HG02943 (cell line): ENCODE data around the gene RPP25.

Experiments used
- ATAC-seq: cut with Tn5 transposase; IDR thresholded peaks from one replicate; pipeline ENCODE4 v1.9.1; 2021; ENCODE audit warnings: mild to moderate bottlenecking, low read depth, moderate library complexity; ENCODE audit not compliant: unreplicated experiment

The RPP25 gene, protein sequence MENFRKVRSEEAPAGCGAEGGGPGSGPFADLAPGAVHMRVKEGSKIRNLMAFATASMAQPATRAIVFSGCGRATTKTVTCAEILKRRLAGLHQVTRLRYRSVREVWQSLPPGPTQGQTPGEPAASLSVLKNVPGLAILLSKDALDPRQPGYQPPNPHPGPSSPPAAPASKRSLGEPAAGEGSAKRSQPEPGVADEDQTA

DNA sequence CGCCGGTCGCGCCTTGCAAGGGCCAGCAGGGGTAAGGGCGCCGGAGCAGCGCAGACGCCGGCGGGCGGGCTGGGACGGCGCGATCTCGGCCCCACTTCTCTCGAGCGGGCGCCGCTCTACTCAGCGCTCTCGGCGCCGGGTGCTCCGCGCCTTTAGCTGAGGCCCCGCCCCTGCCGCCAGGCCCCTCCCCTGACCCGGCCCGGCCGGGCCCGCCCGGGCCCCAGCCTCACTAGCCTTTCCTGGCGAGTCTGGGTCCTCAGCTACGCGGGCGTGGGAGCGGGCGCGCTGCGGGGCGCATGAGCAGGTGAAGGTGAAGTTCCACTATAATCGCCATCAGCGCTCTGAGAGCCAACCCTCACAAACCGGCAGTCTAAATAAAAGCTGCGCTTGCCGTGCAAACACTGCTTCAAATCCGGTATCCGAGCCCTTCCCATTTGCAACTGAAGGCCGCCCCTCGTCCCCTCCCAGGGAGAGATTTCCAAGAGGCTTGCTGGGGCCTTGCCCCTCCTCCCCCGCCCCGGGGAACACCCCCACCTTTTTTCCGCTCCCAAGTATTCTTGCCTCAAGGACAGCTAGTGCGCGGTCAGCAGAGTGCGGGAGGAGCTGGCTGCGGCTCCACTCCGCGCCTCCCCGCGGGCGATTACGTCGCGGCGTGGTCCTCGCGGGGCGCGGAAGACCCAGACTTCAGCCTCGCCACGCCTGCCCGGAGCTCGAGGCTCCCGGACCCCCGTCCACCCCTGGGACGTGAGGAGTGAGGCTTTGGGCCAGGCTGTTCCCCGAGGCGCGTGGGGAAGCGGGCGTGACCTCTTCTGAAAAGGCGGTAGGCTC, at the start of gene RPP25:
TSS of gene RPP25 (minus strand) at position 125 of the 828 bp plus-strand sequence. CDS start 189 bp downstream, outside the sequence.
- no peak for ATAC-seq

DNA sequence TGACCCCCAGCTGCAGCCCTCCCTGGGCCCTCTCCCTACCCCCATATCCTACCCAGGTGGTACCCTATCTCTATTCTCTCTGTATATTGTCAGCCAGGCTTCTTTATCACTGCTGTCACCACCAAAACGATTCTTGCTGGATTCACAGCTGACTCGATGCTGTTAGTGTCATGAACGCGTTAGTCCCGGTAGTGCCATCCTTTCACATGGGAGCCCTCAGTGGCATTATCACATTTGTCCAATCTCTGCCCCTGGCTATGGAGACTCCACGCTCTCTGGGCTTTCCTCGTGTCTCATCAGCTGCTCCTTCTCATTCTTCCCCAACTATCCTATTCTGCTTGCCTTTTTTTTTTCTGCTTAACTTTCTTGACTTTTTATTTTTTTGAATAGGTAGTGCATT, 45.8 kb upstream of the RPP25 start:
- no peak for ATAC-seq

DNA sequence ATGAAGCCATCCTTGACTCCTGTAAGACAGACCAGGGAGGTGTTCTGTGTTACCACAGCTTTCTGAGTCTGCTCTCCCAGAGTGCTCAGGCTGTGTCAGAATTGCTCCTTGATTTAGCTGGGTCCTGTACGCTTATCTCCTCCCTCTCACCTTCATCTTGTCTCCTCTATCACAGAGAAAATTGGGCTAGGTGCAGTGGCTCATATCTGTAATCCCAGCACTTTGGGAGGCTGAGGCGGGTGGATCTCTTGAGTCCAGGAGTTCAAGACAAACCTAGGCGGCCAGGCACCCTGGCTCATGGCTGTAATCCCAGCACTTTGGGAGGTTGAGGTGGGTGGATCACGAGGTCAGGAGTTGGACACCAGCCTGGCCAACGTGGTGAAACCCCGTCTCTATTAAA, 44.7 kb upstream of the RPP25 start:
- no peak for ATAC-seq

DNA sequence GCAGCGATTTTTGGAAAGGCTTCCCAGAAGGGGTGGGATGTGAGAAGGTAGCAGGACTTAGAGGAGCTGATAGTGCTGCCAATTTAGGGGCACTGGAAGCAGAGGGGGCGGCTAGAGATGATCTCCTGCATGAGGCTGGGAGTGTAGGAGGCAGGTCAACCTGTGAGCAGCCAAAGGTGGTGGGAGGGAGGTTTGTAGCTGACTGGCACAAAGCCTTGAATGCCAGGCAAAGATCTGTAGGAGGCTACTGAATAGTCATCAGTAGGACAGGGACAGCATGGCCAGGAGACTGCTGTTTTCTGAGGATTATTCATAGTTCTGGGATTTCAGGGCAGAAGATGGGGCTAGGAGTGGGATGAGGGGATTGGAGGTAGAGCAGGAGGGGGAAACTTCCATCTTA, 41.0 kb upstream of the RPP25 start:
- no peak for ATAC-seq

DNA sequence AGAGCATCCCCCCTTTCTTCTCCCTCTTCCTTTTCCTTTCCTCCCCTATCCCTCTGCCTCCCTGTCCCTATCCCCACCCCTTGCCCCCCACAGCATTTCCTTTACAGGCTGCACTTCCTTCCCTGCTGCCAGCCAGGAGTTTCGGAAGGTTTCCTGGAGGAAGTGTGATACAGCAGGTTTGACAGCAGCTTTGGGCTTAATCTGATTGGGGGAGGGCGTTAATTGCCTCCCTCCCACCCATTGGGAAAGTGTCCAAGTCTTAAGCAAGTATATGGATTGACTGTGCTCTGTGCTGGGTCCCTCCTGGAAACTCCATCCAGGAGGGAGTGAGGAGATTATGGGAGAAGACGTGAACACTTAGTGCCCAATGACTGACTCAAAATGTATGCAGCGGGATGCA, 40.6 kb upstream of the RPP25 start:
- ATAC-seq = no peak

DNA sequence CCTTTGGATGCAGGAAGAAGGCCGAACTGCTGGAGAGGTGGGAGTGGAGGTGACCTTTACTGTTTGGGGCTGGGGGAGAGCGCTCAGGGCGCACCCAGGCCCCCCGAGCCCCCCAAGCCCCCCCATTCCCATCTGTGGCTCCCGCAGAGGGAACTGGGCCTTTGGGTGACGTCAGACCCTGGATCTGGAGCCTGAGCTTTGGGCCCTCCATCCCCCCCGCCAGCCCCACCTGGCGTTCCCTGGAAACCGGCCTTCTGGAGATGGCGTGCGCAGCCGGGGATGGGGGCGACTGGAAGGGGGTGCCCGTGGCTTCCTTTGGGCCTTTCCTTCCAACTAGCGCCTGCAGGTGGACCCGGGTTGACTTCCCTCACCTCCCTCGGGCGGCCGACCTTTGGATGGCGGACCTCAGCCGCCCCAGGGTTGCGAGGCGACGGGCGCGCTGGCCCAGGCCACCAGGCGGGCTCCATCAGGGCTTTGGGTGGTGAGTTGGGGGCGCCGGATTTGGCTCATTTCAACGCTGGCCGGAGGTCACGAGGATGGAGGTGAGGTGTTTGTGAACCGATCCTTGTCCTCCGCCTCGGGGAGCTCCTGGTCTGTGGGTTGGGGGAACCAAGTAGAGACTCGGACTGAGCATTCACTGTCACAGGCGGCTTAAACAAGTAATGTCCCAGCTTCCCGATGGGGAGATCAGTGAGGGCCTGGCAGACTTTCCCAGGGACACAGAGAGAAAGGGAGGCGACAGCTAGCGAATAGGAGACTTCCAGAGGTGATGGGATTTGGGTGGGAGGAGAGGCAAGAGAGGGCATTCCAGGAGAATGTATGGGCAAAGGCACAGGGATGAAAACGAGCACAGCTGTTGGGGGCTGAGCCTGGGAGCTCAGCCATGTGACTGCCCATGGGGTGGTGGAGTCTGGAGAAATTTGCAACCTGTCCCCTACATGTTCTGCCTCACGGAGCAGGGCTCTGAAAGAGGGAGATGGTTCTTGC, 39.5 kb upstream of the RPP25 start:
- no peak for ATAC-seq

DNA sequence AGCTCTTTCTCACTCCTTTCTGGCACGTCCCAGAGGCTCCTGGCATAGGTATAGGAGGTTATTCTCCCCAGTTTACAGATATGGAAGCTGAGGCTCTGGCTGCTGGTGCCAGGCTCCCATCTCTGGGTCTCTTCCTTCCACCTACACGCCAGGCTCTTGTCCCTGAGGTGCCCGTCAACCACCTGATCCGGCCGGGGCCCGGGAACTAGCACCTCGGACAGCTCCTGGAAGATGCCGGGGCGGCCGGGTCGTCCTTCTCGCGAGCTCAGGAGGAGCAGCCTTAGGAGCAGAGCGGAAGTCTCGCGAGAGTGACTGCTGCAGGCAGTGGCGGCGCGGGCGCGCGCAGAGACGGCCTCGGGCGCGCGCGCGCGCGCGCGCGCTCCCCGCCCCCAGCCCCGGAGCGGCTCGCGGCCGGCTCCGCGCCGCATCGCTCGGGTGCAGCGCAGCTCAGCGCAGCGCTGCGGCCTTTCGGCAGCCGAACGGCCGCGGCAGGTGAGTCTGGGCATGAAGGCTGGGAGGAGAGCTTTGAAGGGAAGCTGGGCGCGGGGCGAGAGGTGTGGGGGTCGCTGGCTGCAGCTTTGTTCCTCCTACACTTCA, 38.7 kb upstream of the RPP25 start, which contains the start of gene SCAMP5:
TSS of gene SCAMP5 (plus strand) at position 382 of the 597 bp plus-strand sequence. CDS start 16,277 bp downstream, outside the sequence.
- ATAC-seq = no peak

DNA sequence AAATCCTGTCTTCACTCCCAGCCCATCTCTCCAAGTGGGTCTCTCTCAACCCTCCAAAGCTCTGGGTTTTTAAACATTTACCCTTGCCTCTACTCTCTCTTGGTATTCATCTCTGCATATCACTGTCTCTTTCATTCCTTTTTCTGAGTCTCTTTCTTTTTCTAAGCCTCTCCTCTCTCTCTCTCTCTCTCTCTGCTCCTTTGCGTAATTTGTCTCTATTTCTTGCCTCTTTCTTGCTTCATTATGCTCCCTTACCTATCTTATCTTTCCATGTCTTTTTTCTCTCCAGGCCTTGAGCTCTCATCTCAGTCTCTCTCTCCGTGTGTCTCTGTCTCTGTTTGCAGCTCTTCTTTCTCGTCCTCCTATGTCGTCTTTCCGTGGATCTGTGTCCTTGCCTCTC, 38.1 kb upstream of the RPP25 start:
- ATAC-seq = no peak

DNA sequence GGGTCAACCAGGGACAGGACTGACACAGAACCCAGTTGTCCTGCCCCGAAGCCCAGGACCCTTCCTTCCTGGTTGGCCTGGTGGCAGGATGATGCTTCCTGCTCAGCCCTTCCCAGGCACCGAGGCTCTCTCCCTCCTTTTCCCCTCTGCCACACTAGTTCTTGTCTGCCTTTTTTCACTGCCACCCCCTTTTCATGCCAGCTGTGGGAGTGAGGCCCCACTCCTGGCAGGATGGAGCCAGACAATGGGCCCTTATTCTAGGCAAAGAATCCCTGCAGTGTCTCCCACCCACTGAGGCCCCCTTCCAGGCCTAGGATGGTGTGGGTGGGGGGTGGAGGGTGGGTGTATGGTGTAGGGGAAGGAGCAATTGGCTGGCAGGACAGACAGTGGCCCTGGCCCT, 37.7 kb upstream of the RPP25 start:
- no peak for ATAC-seq

DNA sequence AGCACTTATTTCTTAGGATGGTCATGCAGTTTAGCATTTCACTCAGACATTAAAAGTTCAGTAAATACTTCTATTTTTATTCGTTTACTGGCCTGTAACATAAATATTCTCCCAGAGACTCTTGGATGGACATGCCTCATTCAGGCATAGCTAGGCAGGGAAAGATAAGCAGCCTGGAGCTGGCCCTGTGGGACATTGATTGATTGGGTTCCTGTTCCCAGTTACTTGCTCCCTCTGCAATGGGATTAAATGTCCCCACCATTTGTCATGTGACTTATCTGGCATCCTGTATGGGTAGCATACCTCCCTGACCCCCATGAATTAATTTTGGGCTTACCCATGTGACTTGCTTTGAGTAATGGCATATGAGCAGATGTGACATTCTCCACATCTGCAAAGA, 36.0 kb upstream of the RPP25 start:
- no peak for ATAC-seq

DNA sequence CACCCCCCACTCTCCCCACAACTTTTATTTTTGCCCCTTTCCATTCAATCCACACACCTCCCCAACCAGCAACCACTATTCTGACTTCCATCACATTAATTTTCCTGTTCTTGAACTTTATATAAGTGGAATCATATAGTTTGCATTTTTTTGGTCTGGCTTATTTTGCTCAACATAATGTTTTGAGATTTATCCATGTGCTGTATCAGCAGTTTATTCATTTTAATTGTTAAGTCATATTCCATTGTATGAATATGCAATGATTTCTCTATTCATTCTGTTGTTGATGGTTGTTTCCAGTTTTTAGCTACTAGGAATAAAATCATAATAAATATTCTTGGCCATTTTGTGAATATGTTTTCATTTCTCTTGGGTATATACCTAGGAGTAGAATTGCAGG, 33.0 kb upstream of the RPP25 start:
- no peak for ATAC-seq

DNA sequence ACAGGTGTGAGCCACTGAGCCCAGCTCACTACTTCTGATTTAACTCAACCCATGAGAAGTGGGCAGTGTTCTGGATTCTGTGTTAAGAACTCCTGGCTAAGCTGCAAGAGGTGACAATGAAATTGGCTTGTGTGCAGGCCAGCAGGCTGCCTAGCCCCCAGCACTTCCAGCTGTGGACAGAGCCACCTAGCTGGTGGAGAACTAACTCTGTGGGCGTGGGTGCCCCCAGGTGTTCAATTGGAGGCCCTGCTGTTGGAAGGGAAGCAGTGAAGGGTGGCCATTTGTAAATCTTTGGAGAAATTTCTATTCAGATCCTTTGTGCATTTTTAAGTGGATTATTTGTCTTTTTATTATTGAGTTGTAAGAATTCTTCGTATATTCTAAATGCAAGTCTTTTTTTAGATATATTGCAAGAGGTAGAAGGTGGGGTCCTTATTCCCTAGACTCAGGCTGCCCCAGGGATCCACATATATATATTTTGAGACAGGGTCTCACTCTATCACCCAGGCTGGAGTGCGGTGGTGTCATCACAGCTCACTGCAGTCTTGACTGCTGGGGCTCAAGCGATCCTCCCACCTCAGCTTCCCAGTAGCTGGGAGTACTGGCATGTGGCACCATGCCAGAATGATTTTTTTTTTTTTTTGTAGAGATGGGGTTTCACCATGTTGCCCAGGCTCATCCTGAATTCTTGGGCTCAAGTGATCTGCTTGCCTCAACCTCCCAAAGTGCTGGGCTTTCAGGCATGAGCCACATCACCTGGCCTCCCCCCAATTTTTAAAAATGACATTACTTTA, 31.6 kb upstream of the RPP25 start:
- ATAC-seq = no peak

DNA sequence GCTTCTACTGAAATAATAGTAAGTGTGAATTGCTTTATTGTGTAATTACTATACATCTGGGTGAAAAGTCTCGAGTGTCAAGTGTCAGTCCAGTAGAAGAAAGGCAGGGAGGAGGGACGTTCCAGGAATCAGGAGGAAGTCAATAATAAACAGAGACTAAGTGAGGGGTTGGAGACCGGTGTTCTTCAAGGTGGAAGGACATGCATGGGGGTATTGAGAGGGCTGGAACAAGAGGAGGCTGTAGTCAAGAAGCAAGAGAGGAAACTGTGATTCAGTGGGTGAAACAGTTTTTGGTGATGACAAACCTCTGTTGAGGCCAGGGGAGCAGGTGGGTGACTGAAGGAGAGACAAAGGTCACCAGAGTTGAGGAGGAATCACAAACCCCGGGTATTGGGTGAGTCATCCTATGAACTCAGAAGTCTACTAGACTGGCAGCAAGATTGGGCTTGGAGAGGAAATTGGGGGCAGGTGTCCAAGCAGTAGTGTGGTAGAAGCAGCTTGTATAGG, 27.2 kb upstream of the RPP25 start:
- ATAC-seq = no peak

DNA sequence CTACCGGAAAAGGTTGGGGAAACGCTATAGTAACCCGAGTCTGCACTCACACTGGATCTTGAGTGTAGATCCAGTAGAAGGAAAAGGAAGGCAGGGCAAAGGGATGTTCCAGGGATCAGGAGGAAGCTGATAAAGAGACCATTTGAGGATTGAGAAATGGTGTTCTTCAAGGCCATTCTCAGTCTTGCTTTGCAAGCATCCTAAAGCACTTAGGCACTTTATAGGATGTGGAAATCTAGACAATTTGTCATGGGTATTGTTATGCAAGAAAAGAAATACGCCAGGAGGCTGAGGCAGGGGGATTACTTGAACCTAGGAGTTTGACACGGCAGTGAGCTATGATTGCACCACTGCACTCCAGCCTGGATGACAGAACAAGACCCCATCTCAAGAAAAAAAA, 25.6 kb upstream of the RPP25 start:
- ATAC-seq = no peak

DNA sequence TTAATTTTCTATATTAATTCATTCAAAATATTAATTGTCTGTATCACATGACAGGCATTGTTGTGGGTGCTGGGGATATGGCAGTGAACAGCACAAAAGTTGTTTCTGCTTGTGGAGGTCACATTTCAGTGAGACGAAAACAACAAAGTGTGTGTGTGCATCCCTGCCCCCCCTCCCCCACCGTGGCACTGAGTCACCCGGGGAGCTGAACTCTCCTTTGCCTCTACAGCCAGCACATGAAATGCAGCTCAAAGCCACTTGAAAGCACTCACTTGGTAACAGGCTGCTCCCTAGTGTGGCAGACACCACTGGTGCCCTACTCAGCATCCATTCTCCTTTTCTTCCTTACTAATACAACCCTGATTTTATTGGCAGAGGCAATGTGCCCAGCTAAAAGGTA, 21.9 kb upstream of the RPP25 start:
- no peak for ATAC-seq

DNA sequence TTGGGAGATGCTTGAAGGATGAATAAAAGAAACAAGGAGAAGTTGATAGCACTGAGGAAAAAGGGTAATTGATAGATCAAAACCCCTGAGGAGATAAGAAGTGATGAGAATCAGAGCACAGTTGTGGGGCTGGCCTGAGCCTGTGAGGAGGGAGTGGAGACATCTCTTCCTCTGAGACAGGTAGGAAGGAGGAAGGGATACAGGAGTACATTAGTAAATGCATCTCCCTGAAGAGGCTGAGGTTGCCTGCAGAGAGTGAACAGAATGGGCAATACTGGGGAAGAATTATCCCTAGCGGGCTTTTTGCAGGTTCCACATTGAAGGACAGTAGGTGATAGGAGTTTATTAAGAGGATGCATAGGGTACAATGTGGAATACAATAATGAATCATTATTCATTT, 21.5 kb upstream of the RPP25 start:
- ATAC-seq = no peak

DNA sequence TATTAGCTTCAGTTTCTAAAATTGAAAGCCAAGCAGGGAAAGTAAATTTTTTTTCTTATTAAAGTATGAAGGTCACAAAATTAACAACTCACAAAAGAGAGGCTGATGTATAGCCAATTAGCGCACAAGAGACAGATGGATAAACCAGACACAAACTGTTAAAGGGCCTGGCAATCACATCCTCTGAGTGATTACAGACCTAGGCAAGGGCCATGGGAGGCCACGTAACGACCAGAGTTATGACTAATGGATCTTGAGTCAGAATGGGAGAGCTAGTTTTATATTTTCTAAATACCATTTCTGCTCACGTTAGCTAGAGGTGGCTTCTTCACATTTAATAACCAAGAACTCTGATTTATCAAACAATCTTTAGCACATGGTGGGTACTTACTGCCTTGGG, 21.0 kb upstream of the RPP25 start:
- no peak for ATAC-seq

DNA sequence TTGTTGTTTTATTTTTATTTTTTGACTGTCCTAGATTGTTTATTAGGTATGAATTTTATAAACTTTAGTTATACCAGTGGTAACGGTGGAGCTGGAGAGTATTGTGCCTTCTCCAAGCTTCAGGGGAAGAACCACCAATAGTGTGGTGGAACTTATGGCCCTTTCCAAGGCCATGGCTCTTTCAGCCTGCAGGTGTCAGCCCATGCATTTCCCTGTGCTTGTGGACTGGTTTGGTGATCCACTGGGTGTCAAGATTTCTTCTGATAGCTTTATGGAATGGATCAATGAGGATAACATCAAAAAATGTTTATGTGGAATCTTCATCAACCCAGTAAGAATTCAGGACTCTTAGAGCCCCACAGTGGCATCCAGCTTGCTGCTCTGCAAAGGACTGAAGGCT, 19.6 kb upstream of the RPP25 start:
- ATAC-seq = no peak

DNA sequence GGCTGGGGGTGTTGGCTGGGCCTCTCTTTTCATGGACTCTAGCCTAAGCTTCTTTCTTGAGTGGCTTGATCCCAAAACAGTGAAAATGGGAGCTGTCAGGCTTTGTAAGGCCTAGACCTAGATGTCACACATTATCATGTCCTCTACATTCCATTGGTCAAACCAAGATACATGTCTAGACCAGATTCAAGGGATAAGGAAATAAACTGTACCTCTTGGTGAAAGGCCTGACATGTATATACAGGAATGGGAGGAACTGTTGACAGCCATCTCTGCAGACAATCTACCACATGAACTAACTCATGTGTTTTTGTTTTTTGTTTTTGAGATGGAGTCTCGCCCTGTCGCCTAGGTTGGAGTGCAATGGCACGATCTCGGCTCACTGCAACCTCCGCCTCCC, 11.1 kb upstream of the RPP25 start:
- ATAC-seq = no peak

DNA sequence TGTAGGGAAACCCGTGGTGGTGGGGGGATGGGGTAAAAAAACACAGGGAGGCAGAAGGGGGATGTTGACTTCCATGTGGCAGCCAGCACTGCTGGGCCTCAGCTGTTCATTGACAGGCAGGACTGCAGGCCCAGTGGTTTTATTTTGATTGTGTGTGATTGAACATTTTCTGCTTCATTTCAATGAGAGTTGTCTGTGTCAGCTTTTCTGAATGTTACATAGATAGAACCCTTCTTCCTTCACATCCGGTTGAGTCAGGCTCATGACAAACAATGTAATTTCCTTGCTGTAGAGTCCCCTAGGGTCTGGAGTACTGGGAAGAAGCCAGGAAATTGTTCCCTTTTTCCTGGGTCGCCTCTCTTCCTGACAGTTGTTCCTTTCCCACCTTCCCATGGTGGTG, 8.2 kb upstream of the RPP25 start:
- no peak for ATAC-seq
